Astrocyte (in vitro differentiated cells and primary cell): ENCODE measurements around the gene PLP2. TPM values are rescaled to one million over a fixed set of nuclear protein-coding genes. Genes with fewer than 3 reads are reported as not detected.

ENCODE experiments used
- DNase-seq: peaks from one replicate; pipeline ENCODE4 v3.0.0-alpha.2; 2010; ENCODE audit warnings: low read depth
- FAIRE-seq: peaks from 2 replicates; lab custom pipeline; 2011; peaks lifted over from hg19 to GRCh38; lab: Jason Lieb, UNC
- H2AFZ ChIP-seq: 2 replicates; pipeline ENCODE4 v1.6.0; 2012; ENCODE audit warnings: low read depth, low read length, inconsistent platforms
- H3K27ac ChIP-seq: 2 replicates; pipeline ENCODE4 v1.5.1; 2011; ENCODE audit warnings: low read depth, low read length, inconsistent platforms
- H3K27me3 ChIP-seq: 2 replicates; pipeline ENCODE4 v1.6.0; 2011; ENCODE audit warnings: low read length, inconsistent platforms; ENCODE audit not compliant: insufficient read depth
- H3K36me3 ChIP-seq: 2 replicates; pipeline ENCODE4 v1.5.1; 2011; ENCODE audit warnings: low read length, inconsistent platforms; ENCODE audit not compliant: insufficient read depth
- H3K4me1 ChIP-seq: 2 replicates; pipeline ENCODE4 v1.5.1; 2011; ENCODE audit warnings: low read length, inconsistent platforms; ENCODE audit not compliant: insufficient read depth
- H3K4me2 ChIP-seq: 2 replicates; pipeline ENCODE4 v1.6.0; 2012; ENCODE audit warnings: low read length, inconsistent platforms
- H3K4me3 ChIP-seq: 2 replicates; pipeline ENCODE4 v1.5.1; 2011; ENCODE audit warnings: low read depth, mild to moderate bottlenecking, low read length, inconsistent platforms; ENCODE audit not compliant: insufficient read depth
- H3K79me2 ChIP-seq: 2 replicates; pipeline ENCODE4 v1.6.0; 2012; ENCODE audit warnings: mild to moderate bottlenecking, low read length, inconsistent platforms; ENCODE audit not compliant: insufficient read depth
- H3K9ac ChIP-seq: 2 replicates; pipeline ENCODE4 v1.6.0; 2012; ENCODE audit warnings: mild to moderate bottlenecking, low read length, inconsistent platforms
- H3K9me3 ChIP-seq: 2 replicates; pipeline ENCODE4 v1.5.1; 2012; ENCODE audit warnings: low read depth, mild to moderate bottlenecking, low read length, inconsistent platforms; ENCODE audit not compliant: insufficient read depth
- H4K20me1 ChIP-seq: 2 replicates; pipeline ENCODE4 v1.6.0; 2012; ENCODE audit warnings: low read length, inconsistent platforms; ENCODE audit not compliant: insufficient read depth
- H3K27ac Mint-ChIP-seq: one replicate; pipeline ENCODE4 v1.8.0; 2021; ENCODE audit warnings: mild to moderate bottlenecking, mixed read lengths; ENCODE audit not compliant: unreplicated experiment
- H3K27me3 Mint-ChIP-seq: one replicate; pipeline ENCODE4 v1.8.0; 2021; ENCODE audit warnings: low read depth, mixed read lengths; ENCODE audit not compliant: unreplicated experiment
- H3K36me3 Mint-ChIP-seq: one replicate; pipeline ENCODE4 v1.8.0; 2021; ENCODE audit warnings: low read depth, mixed read lengths; ENCODE audit not compliant: unreplicated experiment
- H3K4me1 Mint-ChIP-seq: one replicate; pipeline ENCODE4 v1.8.0; 2021; ENCODE audit warnings: low read depth, mixed read lengths; ENCODE audit not compliant: unreplicated experiment
- H3K4me3 Mint-ChIP-seq: one replicate; pipeline ENCODE4 v1.8.0; 2021; ENCODE audit warnings: mild to moderate bottlenecking, moderate library complexity, mixed read lengths; ENCODE audit not compliant: unreplicated experiment
- H3K9me3 Mint-ChIP-seq: one replicate; pipeline ENCODE4 v1.8.0; 2021; ENCODE audit warnings: mild to moderate bottlenecking, mixed read lengths; ENCODE audit not compliant: unreplicated experiment
- CTCF ChIP-seq: IDR thresholded peaks from 2 replicates; pipeline ENCODE4 v1.5.1; 2011; ENCODE audit warnings: low read depth, mild to moderate bottlenecking, inconsistent platforms, low read length, moderate library complexity; ENCODE audit not compliant: insufficient read depth
- EZH2 ChIP-seq: IDR thresholded peaks from 2 replicates; pipeline ENCODE4 v1.6.1; 2012; ENCODE audit warnings: mild to moderate bottlenecking, low read length, inconsistent platforms; ENCODE audit not compliant: insufficient read depth
- total RNA-seq: library from RNA; stranded (reverse); gene quantifications from 2 replicates; pipeline ENCODE4 v1.2.1, GENCODE V29; 2021

PLP2 gene
- total RNA-seq, 1 donor from 2014 or later, result 109 TPM

- peaks cover 7% of the 10 kb centered on the region for H3K27me3 Mint-ChIP-seq
- no peak within 1 kb of the TSS for H3K4me3 Mint-ChIP-seq
- TF ChIP-seq CTCF (no peak), EZH2 (no peak)
- DNase-seq, result peak; percentile 62
- H3K4me3 ChIP-seq, result no peak within 1 kb of the TSS
- H3K27ac ChIP-seq, result no peak within 1 kb of the TSS
- no peaks in the 10 kb centered on the region for H3K4me1 Mint-ChIP-seq
- peak within 1 kb of the TSS; percentile 71 for H2AFZ ChIP-seq
- H3K36me3 ChIP-seq, result no peaks in the 10 kb centered on the region
- FAIRE-seq, result peak; percentile 87
- H3K36me3 Mint-ChIP-seq, result no peaks in the 10 kb centered on the region
- H3K27me3 ChIP-seq, result no peaks in the 10 kb centered on the region
- no peaks in the 10 kb centered on the region for H3K4me1 ChIP-seq
- peak within 1 kb of the TSS; percentile 79 for H3K4me2 ChIP-seq
- peak within 1 kb of the TSS; percentile 26 for H3K27ac Mint-ChIP-seq
- no peaks in the 10 kb centered on the region for H3K9me3 ChIP-seq
- no peaks in the 10 kb centered on the region for H4K20me1 ChIP-seq
- peak within 1 kb of the TSS; percentile 56 for H3K9ac ChIP-seq
- no peaks in the 10 kb centered on the region for H3K9me3 Mint-ChIP-seq
- no peaks in the 10 kb centered on the region for H3K79me2 ChIP-seq
Measured at GRCh38 chrX:49199906-49200771, 28.4 kb downstream of the PLP2 start, which contains the start of gene SYP. Gene SYP, minus strand, starts transcription at chrX:49200193. Its CDS starts 7 bp downstream, at chrX:49200186.

DNA sequence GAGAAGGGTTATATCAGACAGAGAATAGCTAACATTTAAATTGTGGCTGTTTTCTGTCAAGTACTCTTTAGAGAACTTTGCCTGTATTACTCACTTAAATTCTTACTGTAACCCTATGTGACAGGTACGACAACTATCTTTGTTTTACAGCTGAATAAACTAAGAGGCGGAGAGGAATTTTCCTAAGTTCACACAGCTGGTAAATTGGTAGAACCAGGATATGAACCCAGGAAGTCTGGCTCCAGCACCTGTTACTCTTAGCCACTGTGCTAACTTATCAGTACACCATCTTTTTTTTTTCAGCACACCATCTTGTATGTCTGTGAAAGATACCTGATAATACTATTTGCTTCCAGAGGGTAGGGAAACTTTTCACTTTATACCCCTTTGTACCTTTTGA lies 30.3 kb downstream of the PLP2 start:
- no peak overlapping the region for H3K9ac ChIP-seq
- H4K20me1 ChIP-seq, result no peaks in the 10 kb centered on the region
- H3K79me2 ChIP-seq, result no peaks in the 10 kb centered on the region
- Mint-ChIP-seq H3K9me3 (no peaks in the 10 kb centered on the region), H3K36me3 (no peaks in the 10 kb centered on the region), H3K27ac (no peak overlapping the region), H3K4me1 (no peaks in the 10 kb centered on the region), H3K27me3 (peaks cover 8% of the 10 kb centered on the region), H3K4me3 (no peak overlapping the region)
- H3K9me3 ChIP-seq, result no peaks in the 10 kb centered on the region
- no peak overlapping the region for H3K27ac ChIP-seq
- H3K36me3 ChIP-seq, result no peaks in the 10 kb centered on the region
- H3K27me3 ChIP-seq, result no peaks in the 10 kb centered on the region
- no peaks in the 10 kb centered on the region for H3K4me1 ChIP-seq
- H3K4me2 ChIP-seq, result no peak overlapping the region
- no peak for DNase-seq
- peak; percentile 89 for FAIRE-seq
- TF ChIP-seq EZH2 (no peak), CTCF (no peak)
- H3K4me3 ChIP-seq, result no peak overlapping the region
- no peak overlapping the region for H2AFZ ChIP-seq

GRCh38 chrX:49203536-49203935 lies 31.8 kb downstream of the PLP2 start:
- TF ChIP-seq CTCF (no peak), EZH2 (no peak)
- Mint-ChIP-seq H3K27ac (no peak overlapping the region), H3K9me3 (no peaks in the 10 kb centered on the region), H3K27me3 (peaks cover 4% of the 10 kb centered on the region), H3K4me1 (no peaks in the 10 kb centered on the region), H3K36me3 (no peaks in the 10 kb centered on the region), H3K4me3 (peak overlapping the region; percentile 40)
- H3K79me2 ChIP-seq, result no peaks in the 10 kb centered on the region
- no peak overlapping the region for H3K4me3 ChIP-seq
- H3K4me1 ChIP-seq, result no peaks in the 10 kb centered on the region
- no peaks in the 10 kb centered on the region for H3K36me3 ChIP-seq
- no peak overlapping the region for H3K27ac ChIP-seq
- H4K20me1 ChIP-seq, result no peaks in the 10 kb centered on the region
- DNase-seq (no peak), FAIRE-seq (no peak)
- H3K4me2 ChIP-seq, result no peak overlapping the region
- H2AFZ ChIP-seq, result no peak overlapping the region
- no peaks in the 10 kb centered on the region for H3K27me3 ChIP-seq
- no peak overlapping the region for H3K9ac ChIP-seq
- H3K9me3 ChIP-seq, result no peaks in the 10 kb centered on the region
